Measurements from ENCODE around the gene MASP2. TPM values are rescaled to one million over a fixed set of nuclear protein-coding genes. Genes with fewer than 3 reads are reported as not detected.
"Not testable (repeated sequence)": the region's sequence is repeated elsewhere in the genome, so short reads cannot be mapped to it uniquely, and the experiment has no call there.

The MASP2 gene
- total RNA-seq, 1 donor from 2014 or later = not detected

DNA sequence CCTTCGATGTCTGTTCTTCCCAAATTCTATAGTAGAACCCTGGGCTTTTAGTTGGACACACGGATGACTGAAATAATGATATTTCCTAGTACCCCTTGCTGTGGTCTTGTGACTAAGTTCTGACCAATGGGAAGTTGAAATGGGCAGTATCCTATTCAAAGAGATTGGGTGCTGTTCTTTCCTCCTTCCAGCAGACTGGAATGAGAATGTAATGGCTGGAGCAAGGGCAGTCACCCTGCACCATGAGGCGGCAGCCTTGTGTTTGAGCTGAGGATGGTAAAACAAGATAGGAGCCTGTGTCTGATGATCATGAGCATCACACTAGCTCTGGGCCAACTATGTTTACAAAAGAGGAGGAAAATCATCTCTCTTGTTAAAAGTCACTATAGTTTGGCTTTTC is 17.9 kb upstream of the MASP2 start:
- Histone ChIP-seq H3K9me3 (replicated peaks) (peaks cover 5% of the 10 kb centered on the region), H3K27ac (replicated peaks) (no peak overlapping the region), H3K4me1 (peaks cover 18% of the 10 kb centered on the region), H3K4me3 (no peak overlapping the region), H3K36me3 (peaks cover 54% of the 10 kb centered on the region), H3K27me3 (ENCODE audit: low read depth) (no peaks in the 10 kb centered on the region)
- intact Hi-C loops (cut with micrococcal nuclease) = no loop called here
- TF ChIP-seq, protein P1, sequence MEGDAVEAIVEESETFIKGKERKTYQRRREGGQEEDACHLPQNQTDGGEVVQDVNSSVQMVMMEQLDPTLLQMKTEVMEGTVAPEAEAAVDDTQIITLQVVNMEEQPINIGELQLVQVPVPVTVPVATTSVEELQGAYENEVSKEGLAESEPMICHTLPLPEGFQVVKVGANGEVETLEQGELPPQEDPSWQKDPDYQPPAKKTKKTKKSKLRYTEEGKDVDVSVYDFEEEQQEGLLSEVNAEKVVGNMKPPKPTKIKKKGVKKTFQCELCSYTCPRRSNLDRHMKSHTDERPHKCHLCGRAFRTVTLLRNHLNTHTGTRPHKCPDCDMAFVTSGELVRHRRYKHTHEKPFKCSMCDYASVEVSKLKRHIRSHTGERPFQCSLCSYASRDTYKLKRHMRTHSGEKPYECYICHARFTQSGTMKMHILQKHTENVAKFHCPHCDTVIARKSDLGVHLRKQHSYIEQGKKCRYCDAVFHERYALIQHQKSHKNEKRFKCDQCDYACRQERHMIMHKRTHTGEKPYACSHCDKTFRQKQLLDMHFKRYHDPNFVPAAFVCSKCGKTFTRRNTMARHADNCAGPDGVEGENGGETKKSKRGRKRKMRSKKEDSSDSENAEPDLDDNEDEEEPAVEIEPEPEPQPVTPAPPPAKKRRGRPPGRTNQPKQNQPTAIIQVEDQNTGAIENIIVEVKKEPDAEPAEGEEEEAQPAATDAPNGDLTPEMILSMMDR (IDR thresholded peaks at IDR 0.05; ENCODE audit: borderline replicate concordance) = no peak
- no peak for DNase-seq

DNA sequence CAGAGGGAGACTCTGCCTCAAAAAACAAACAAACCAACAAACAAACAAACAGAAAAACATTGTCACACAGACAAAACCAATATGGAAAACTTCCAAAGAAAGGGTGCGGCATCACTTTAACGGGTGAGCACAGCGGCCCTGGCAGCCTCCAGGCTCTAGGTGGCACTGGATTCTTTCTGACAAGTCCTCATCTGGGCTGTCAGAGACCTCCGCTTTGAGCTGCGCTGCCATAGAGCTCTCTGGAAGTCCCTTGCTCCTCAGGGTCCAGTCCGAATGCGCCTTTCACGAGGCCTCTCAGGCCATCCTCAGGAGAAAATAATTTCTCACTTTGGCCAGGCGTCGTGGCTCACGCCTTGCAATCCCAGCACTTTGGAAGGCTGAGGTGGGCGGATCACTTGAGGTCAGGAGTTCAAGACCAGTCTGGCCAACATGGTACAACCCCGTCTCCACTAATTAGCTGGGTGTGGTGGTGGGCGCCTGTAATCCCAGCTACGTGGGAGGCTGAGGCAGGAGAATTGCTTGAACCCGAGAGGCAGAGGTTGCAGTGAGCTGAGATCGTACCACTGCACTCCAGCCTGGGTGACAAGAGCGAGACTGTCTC is 17.0 kb upstream of the MASP2 start:
- intact Hi-C loops (cut with micrococcal nuclease); DNase-seq; H3K9me3 ChIP-seq (replicated peaks); H3K4me3 ChIP-seq; H3K27ac ChIP-seq (replicated peaks); H3K27me3 ChIP-seq (ENCODE audit: low read depth): not testable (repeated sequence)
- Histone ChIP-seq H3K36me3 (peaks cover 45% of the 10 kb centered on the region), H3K4me1 (peaks cover 24% of the 10 kb centered on the region)

DNA sequence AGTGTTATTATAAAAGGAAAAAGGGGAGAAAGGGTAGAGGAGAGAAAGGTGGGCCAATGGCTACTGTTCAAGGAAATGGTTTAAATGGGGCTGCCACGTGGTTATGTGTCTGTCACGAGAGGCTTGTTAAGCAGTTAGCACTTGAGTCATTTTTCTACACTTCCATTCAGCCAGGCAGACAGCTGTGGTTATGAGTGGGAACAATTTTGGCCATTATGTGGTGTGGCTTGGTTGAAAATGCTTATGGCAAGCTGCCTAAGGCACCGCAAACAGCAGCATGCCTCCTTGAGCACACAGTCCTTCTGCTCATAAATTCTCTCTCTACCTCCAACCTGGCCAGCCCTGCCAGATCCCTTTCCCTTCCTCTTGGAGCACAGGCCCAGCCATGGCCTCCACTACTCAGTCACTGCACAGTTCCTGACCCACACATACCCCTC is 15.9 kb upstream of the MASP2 start:
- peaks cover 34% of the 10 kb centered on the region for H3K36me3 ChIP-seq
- H3K9me3 ChIP-seq (replicated peaks) = peaks cover 5% of the 10 kb centered on the region
- TF ChIP-seq, protein P1 (IDR thresholded peaks at IDR 0.05; ENCODE audit: borderline replicate concordance) = no peak
- no peak overlapping the region for H3K27ac ChIP-seq (replicated peaks)
- intact Hi-C loops (cut with micrococcal nuclease) = no loop called here
- peaks cover 30% of the 10 kb centered on the region for H3K4me1 ChIP-seq
- H3K27me3 ChIP-seq (ENCODE audit: low read depth) = no peaks in the 10 kb centered on the region
- H3K4me3 ChIP-seq = no peak overlapping the region
- no peak for DNase-seq

DNA sequence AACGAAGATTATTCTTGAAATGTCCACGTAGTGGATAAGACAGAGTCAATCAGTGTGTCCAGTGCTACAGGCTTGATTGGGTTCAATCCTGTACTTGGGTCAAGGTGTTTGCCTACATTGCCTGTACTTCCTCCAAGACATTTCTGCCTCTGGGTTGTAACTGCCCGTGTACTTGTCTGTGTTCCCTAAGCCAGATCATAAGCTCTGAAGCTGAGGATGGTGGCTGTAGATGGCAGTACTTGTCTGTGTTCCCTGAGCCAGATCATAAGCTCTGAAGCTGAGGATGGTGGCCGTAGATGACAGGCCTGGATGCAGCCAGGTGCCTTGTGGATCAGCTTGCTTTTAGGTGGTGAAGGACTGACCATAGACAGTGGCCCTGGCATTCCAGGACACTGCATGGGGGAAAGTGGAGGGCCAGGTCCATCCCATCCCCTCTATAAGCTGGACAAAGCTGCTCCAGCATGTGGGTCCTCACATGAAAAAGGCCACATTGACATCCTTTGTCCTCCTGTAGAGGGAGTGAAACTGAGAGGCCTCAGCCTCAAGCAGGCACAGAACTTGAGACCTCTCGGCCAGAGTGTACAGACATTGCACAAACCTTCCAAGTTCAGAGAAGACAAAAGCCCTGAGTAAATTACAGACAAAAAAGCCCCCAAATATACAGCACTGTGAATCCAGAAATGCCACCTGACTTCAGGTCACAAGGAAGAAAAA is 14.8 kb upstream of the MASP2 start:
- DNase-seq = no peak
- H3K36me3 ChIP-seq = peaks cover 31% of the 10 kb centered on the region
- no peak overlapping the region for H3K27ac ChIP-seq (replicated peaks)
- intact Hi-C loops (cut with micrococcal nuclease) = no loop called here
- TF ChIP-seq, protein P1 (IDR thresholded peaks at IDR 0.05; ENCODE audit: borderline replicate concordance) = no peak
- peaks cover 30% of the 10 kb centered on the region for H3K4me1 ChIP-seq
- no peaks in the 10 kb centered on the region for H3K27me3 ChIP-seq (ENCODE audit: low read depth)
- H3K9me3 ChIP-seq (replicated peaks) = peaks cover 5% of the 10 kb centered on the region
- H3K4me3 ChIP-seq = no peak overlapping the region

DNA sequence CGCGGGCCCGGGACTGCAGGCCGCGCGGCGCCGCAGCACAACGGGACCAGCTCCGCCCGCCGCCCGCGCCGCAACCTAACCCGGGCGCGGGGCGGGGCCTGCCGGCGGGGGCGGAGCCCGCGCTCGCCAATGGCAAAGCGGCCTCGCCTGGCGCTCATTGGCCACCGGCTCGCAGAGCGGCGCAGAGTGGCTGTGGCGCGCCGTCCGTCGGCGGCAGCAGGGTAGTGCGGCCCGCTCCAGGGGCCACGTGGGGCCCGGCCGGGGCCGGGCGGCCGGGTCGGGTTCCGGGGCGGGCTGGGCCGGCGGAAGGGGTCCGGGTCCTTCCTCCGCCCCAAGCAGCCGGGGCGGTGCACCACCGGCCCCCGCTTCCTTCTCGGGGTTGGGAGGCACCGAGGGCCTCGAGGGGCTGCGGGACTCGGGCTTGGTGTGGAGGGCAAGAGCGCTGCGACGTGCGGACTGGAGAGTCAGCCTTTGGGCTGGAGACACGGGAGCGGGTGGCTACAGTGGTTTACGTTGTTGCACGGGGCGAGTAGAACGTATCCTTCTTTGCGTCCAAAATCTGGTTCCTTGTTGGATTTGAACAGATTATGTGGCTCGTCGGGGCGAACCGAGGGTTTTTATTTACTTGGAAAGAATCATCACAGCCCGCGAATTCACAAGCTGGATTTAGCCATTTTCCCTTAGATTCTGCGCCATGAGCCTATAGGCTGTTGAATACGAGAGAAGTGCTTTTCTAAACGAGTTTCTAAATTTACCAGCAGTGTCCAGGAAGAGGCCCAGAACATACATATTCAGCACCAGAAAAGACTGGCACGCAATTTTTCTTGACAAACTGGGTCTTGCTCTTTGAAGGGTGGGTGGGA is 13.2 kb upstream of the MASP2 start, which contains the start of gene SRM:
Gene SRM (minus strand): TSS at position 51 of the 863 bp plus-strand sequence. CDS start 75 bp downstream, outside the sequence.
- peak within 1 kb of the TSS; percentile 84 for H3K27ac ChIP-seq (replicated peaks)
- H3K27me3 ChIP-seq (ENCODE audit: low read depth) = no peaks in the 10 kb centered on the region
- TF ChIP-seq, protein P1 (IDR thresholded peaks at IDR 0.05; ENCODE audit: borderline replicate concordance) = peak; percentile 82
- peaks cover 3% of the 10 kb centered on the region for H3K9me3 ChIP-seq (replicated peaks)
- H3K36me3 ChIP-seq = peaks cover 30% of the 10 kb centered on the region
- peaks cover 30% of the 10 kb centered on the region for H3K4me1 ChIP-seq
- peak within 1 kb of the TSS; percentile 98 for H3K4me3 ChIP-seq
- DNase-seq = peak; percentile 91
- intact Hi-C loops (cut with micrococcal nuclease) = no loop called here
